HG03521 (cell line): Measurements from ENCODE around the gene FRYL.
"Not testable (repeated sequence)": the region's sequence is repeated elsewhere in the genome, so short reads cannot be mapped to it uniquely, and the experiment has no call there.

ENCODE experiments used
- ATAC-seq: cut with Tn5 transposase; IDR thresholded peaks from one replicate; pipeline ENCODE4 v1.9.1; 2021; ENCODE audit warnings: mild to moderate bottlenecking, moderate library complexity; ENCODE audit not compliant: unreplicated experiment

FRYL gene

GRCh38 chr4:48668254-48669017 is 111.6 kb downstream of the FRYL start:
- ATAC-seq = no peak

DNA sequence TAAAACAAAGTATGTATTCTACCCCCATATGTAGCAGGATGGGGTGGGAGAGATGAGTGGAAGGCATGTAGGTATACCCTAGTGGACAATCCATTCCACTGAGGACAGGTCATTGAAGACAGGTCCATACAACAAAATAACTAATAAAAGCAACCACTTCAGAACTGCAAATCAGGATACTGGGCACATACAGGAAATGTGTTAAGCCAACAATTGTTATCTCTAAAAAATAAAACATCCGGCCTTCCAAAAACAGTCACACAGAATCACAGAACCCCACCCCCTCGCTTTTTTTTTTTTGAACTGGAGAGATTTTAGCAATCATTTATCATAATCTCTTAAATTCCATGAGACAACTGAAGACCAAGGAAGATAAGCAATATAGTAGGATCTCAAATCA is 112.9 kb downstream of the FRYL start:
- ATAC-seq = no peak

DNA sequence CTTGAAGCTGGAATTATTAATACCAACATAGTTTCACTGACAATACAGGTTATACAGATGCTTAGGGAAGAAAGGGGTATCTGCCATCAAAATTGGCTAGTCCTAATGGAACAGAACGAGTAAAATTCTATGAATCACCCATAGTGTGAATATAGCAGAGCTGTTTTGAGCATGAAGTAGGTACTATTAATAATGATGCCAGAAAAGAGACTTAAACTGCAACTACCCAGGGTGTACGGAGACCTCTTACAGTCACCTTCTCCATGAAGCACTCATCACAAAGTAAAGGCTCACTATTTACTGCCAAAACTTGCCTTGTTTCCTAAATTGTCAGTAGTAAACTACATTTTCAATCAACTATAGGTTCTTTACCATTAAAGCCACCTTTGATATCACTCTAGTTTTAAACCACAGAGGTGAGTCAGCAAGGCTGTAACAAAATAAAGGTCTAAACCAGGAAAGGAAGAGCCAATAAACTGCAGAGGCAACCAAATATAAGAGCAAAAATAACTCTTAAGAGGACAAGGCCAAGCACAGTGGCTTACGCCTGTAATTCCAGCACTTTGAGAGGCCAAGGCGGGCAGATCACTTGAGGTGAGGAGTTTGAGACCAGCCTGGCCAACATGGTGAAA is 114.4 kb downstream of the FRYL start:
- no peak for ATAC-seq

- no peak for ATAC-seq
Measured at GRCh38 chr4:48664938-48665337, 115.1 kb downstream of the FRYL start.

GRCh38 chr4:48661391-48661790 is 118.7 kb downstream of the FRYL start:
- no peak for ATAC-seq

GRCh38 chr4:48660347-48660746 is 119.7 kb downstream of the FRYL start:
- ATAC-seq = no peak

DNA sequence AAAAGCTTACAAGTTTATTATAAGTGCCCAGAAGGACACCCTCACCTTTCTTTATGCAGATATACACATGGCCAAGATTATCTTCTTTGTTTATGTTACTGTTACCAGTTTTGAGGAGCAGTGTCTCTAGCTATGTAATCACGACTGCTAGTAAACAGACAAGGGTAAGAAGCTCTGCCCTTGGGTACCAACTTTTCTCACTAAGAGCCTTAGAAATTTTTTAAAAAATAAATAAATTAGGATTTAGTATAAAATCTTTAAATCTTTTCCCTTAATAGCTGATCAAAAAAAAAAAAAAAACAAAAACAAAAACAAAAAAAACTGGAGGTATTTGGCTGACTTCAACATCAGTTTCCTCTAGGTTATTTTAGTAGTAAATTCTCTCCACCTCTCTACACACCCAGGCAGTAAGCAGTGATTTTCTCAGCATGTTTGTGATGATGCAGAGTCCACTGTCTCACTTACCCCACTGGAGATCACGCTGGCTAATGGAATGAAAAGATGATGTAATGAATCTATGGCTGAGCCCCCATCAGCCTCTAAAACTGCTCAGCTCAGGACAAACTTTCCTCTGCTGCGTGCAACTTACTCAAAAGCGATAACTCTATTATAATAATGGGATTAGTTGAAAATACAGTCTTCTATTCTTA is 125.9 kb downstream of the FRYL start:
- no peak for ATAC-seq

- no peak for ATAC-seq
Measured at GRCh38 chr4:48653217-48654014, 126.7 kb downstream of the FRYL start.

- ATAC-seq = no peak
Measured at GRCh38 chr4:48651914-48652313, 128.2 kb downstream of the FRYL start.

GRCh38 chr4:48649505-48649904 is 130.6 kb downstream of the FRYL start:
- no peak for ATAC-seq

- ATAC-seq = no peak
Measured at GRCh38 chr4:48645225-48645794, 134.8 kb downstream of the FRYL start.

DNA sequence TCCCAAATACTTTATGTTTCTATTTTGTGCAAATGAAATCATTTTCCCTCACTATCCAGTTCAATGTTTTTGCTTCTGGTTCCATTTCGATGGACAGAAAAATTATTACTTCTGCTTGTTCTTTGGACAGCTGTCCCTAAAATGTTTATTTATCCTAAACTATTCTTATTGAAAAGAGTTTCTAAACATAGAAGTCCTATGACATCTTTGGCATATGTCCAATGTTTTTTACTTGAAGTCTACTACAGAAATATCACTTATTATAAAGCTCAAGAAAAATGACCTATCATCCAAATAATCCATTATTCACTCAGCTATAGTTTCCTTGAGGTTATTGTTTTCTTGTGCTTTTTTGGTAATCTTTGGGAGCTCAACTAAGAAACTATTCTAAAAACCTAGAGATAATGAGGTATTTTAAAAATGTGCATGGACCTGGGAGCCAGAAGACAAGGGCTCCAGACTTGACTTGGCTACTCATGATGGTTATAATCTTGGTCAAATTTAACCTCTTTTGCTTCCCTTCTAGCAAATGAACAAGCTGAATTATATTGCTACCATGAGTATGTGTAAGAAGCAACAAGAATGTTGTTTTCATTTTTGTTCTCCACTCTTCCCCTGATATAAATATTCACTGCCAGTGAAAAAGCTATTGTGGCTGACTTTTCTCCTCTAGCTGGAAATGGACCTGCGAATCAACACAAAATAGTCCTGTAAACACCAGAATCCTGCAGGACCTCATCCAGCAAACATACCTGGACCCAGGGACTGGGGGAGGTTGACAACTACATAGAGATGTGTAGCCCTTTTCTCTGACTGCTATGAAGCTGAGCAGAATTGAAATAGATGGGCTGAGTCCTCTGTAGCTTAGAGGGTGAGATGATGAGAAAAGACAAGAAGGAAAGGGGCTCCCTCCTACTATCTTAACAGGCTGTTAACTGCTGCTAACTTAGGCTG is 137.4 kb downstream of the FRYL start:
- no peak for ATAC-seq

DNA sequence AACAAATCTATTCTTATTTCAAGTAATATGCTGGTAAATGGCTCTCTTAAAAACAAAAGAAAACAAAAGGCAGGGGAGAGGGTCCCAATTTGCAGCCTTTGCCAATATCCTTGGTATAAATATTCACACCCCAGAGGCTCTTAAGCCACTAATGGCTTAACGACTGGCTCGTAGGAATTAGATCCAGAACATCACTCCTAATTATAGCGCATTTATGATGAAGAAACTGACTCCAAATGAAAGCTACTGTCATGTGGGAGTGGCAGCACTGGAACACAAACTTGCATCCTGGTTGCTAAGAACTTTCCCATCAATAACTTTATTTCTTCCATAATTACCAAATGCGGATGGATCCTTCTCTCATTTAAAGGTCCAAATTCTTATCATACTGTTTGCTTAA is 138.7 kb downstream of the FRYL start:
- no peak for ATAC-seq

GRCh38 chr4:48640699-48641098 is 139.4 kb downstream of the FRYL start:
- ATAC-seq = no peak

- ATAC-seq = no peak
Measured at GRCh38 chr4:48640225-48640624, 139.9 kb downstream of the FRYL start.

DNA sequence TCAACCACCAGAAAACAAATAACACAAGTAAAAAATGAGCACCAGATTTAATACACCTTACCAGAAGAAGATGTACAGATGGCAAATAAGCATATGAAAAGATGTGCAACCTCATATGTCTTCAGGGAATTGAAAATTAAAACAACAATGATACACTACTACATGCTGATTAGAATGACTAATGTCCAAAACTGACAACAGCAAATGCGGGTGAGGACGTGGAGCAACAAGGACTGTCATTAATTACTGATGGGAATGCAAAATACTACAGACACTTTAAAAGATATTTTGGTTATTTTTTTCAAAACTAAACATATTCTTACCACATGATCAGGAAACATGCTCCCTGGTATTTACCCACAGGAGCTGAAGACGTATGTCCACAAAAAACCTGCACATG is 140.3 kb downstream of the FRYL start:
- no peak for ATAC-seq

DNA sequence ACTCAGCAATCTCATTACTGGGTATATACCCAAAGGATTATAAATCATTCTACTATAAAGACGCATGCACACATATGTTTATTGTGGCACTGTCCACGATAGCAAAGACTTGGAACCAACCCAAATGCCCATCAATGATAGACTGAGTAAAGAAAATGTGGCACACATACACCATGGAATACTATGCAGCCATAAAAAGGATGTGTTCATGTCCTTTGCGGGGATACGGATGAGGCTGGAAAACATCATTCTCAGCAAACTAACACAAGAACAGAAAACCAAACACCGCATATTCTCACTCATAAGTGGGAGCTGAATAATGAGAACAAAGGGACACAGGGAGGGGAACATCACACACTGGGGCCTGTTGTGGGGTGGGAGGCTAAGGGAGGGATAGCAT is 141.5 kb downstream of the FRYL start:
- ATAC-seq = not testable (repeated sequence)

DNA sequence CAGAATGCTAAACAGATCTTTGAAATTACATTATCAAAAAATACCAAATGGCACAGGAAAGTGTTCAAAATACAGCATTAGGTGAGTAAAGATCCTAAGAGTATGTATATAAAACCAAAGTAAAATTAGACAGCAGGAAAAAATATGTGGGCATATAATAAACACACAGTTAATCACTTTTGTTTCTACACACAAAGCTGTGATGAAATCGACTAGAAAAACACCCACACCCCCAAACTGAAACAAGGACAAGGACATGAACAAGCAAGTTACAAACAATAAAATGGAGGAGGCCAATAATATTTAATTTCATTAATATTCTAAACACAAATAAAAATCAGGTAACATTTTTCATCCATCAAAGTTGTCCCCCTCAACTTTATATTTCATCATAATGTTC is 143.2 kb downstream of the FRYL start:
- ATAC-seq = no peak

GRCh38 chr4:48635980-48636379 is 144.1 kb downstream of the FRYL start:
- no peak for ATAC-seq

- ATAC-seq = no peak
Measured at GRCh38 chr4:48635310-48635709, 144.8 kb downstream of the FRYL start.
